ENCODE results near the gene UBE2O. TPM values are rescaled to one million over a fixed set of nuclear protein-coding genes. Genes with fewer than 3 reads are reported as not detected.

UBE2O gene
- total RNA-seq, 2 donors from 2014 or later = 17.1 to 30.3 TPM

DNA sequence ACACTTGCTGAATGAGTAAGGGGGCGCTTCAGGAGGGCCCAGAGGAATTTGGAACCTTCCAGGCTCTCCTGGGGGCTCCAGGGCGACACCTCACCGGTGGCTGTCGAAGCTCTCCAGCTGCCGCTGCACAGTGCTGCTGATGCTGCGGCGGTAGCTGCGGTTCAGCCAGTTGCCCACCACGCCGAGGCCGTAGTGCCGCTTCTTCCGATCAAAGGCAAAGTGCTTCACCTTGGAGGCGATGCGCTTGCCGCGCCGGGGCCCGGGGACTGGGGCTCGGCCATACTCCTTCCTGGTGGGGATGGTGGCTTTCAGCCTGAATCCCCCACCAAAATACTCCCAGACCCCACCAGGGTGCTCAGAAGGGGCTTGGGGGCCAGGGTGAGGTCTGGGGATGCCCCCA lies 23.8 kb upstream of the UBE2O start:
- no peaks in the 10 kb centered on the region for H3K4me1 ChIP-seq
- H3K27ac ChIP-seq = no peak overlapping the region
- ATAC-seq (no peak), DNase-seq (no peak)
- intact Hi-C loops (cut with DNase I) = no loop called here
- TF ChIP-seq POLR2A (IDR thresholded peaks at IDR 0.05) = no peak
- TF ChIP-seq, protein P1, sequence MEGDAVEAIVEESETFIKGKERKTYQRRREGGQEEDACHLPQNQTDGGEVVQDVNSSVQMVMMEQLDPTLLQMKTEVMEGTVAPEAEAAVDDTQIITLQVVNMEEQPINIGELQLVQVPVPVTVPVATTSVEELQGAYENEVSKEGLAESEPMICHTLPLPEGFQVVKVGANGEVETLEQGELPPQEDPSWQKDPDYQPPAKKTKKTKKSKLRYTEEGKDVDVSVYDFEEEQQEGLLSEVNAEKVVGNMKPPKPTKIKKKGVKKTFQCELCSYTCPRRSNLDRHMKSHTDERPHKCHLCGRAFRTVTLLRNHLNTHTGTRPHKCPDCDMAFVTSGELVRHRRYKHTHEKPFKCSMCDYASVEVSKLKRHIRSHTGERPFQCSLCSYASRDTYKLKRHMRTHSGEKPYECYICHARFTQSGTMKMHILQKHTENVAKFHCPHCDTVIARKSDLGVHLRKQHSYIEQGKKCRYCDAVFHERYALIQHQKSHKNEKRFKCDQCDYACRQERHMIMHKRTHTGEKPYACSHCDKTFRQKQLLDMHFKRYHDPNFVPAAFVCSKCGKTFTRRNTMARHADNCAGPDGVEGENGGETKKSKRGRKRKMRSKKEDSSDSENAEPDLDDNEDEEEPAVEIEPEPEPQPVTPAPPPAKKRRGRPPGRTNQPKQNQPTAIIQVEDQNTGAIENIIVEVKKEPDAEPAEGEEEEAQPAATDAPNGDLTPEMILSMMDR (IDR thresholded peaks at IDR 0.05) = no peak
- 95 to 100% methylated on average over 7 to 19 of the region's 20 CpGs for WGBS, 2 donors
- peaks cover 0 to 21% of the 10 kb centered on the region in 2 donors for H3K36me3 ChIP-seq (replicated peaks in 1 of 2; ENCODE audit: insufficient read depth in 1 of 2, low read depth in 2 of 2)
- H3K27me3 ChIP-seq = no peaks in the 10 kb centered on the region
- no peak overlapping the region for H3K4me3 ChIP-seq
- no peaks in the 10 kb centered on the region for H3K9me3 ChIP-seq

DNA sequence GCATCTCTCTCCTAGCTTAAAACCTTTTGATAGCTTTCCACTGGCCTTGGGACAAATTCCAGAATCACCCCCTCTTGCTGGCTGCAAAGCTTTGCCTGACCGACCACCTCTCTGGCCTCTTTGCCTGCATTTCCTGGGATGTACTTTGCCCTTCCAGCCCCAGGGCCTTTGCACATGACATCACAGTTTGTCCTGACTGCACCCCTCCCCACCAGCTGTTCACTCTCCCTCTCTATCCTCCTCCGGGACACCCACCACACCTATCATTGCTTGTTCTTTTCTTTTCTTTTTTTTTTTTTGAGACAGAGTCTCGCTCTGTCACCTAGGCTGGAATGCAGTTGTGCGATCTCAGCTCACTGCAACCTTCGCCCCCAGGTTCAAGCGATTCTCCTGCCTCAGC lies 22.4 kb upstream of the UBE2O start:
- H3K27ac ChIP-seq = no peak overlapping the region
- DNase-seq (no peak), ATAC-seq (no peak)
- H3K36me3 ChIP-seq (replicated peaks in 1 of 2; ENCODE audit: insufficient read depth in 1 of 2, low read depth in 2 of 2) = peaks cover 0 to 24% of the 10 kb centered on the region in 2 donors
- no peaks in the 10 kb centered on the region for H3K9me3 ChIP-seq
- no peaks in the 10 kb centered on the region for H3K4me1 ChIP-seq
- no peaks in the 10 kb centered on the region for H3K27me3 ChIP-seq
- 86 to 90% methylated on average over 6 of the region's 6 CpGs for WGBS, 2 donors
- intact Hi-C loops (cut with DNase I) = no loop called here
- H3K4me3 ChIP-seq = no peak overlapping the region
- TF ChIP-seq, protein P1 (IDR thresholded peaks at IDR 0.05) = no peak
- TF ChIP-seq POLR2A (IDR thresholded peaks at IDR 0.05) = no peak

DNA sequence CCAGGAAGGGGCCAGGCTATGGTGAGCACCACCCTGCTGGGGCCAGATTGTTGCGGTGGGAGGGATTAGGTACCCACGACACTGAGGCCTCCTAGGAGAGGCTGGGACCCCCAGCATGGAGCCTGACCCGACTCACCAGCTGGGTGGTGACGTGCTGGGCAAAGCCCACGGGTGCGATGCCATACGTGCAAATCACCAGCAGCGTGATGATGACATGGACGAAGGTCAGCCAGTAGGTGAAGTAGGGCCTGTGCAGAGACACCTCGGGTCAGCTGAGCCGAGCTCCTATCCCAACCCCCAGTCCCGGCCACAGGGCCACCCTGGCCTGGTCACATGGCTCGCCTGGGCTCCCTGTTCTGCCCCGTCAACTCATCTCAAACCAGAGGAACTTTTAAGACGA lies 21.9 kb upstream of the UBE2O start:
- H3K4me1 ChIP-seq = no peaks in the 10 kb centered on the region
- no peaks in the 10 kb centered on the region for H3K9me3 ChIP-seq
- 95 to 100% methylated on average over 6 to 14 of the region's 15 CpGs for whole genome bisulfite sequencing, 2 donors
- H3K36me3 ChIP-seq (replicated peaks in 1 of 2; ENCODE audit: insufficient read depth in 1 of 2, low read depth in 2 of 2) = peaks cover 0 to 24% of the 10 kb centered on the region in 2 donors
- no peak for DNase-seq
- no peak overlapping the region for H3K27ac ChIP-seq
- intact Hi-C loops (cut with DNase I) = no loop called here
- no peak overlapping the region for H3K4me3 ChIP-seq
- H3K27me3 ChIP-seq = no peaks in the 10 kb centered on the region
- ATAC-seq = no peak
- TF ChIP-seq POLR2A (IDR thresholded peaks at IDR 0.05) = no peak
- TF ChIP-seq, protein P1 (IDR thresholded peaks at IDR 0.05) = no peak

DNA sequence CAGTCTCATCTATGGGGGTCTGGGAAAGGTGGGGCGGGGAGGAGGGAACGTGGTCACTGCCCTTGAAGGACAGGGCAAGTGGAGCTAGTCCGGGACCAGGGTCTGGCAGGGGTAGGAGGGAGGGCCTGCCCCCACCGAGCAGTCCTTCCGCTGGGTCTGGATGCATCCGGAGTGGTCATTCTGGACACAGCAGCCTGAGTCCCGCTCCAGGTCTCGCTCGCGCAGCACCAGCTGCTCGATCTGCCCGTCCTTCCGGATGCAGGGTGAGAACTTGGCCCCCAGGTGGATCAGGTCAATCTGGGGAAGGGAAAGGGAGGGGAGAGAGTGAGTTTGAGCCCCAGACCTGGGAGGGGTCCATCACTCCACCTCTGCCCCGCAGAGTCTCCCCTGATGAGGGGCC lies 21.3 kb upstream of the UBE2O start:
- H3K27ac ChIP-seq = no peak overlapping the region
- H3K4me3 ChIP-seq = no peak overlapping the region
- ATAC-seq (no peak), DNase-seq (no peak)
- intact Hi-C loops (cut with DNase I) = no loop called here
- H3K9me3 ChIP-seq = no peaks in the 10 kb centered on the region
- H3K4me1 ChIP-seq = no peaks in the 10 kb centered on the region
- peaks cover 0 to 22% of the 10 kb centered on the region in 2 donors for H3K36me3 ChIP-seq (replicated peaks in 1 of 2; ENCODE audit: insufficient read depth in 1 of 2, low read depth in 2 of 2)
- TF ChIP-seq, protein P1 (IDR thresholded peaks at IDR 0.05) = no peak
- no peak for TF ChIP-seq POLR2A (IDR thresholded peaks at IDR 0.05)
- 92 to 99% methylated on average over 12 to 14 of the region's 14 CpGs for WGBS, 2 donors
- no peaks in the 10 kb centered on the region for H3K27me3 ChIP-seq

DNA sequence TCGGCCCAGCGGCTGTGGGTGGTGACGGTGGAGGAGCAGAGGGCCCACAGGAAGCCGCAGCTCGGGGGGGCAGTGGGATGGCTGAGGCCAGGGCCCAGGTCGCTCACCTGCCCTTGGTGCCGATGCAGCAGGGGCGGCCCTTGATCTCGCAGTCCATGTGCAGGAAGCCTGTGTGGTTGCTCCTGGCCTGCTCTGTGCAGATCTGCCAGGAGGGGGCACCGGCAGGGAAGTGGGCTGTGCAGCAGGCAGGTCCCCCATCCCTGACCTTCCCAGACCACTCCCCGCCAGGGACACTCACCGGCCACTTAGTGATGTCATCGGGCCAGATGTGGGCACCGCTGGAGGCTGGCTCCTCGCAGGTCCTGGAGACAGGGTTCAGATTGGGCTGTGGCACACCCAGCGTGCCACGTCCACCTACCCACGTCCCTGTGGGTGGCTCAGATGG lies 20.6 kb upstream of the UBE2O start:
- H3K9me3 ChIP-seq = no peaks in the 10 kb centered on the region
- no peak for DNase-seq
- no peak for ATAC-seq
- H3K27ac ChIP-seq = no peak overlapping the region
- H3K4me3 ChIP-seq = no peak overlapping the region
- no peaks in the 10 kb centered on the region for H3K4me1 ChIP-seq
- intact Hi-C loops (cut with DNase I) = no loop called here
- no peaks in the 10 kb centered on the region for H3K27me3 ChIP-seq
- TF ChIP-seq POLR2A (IDR thresholded peaks at IDR 0.05) = no peak
- TF ChIP-seq, protein P1 (IDR thresholded peaks at IDR 0.05) = peak in 2 of 7 experiments; percentile 2 to 15
- WGBS, 2 donors = 87 to 100% methylated on average over 2 to 18 of the region's 18 CpGs
- H3K36me3 ChIP-seq (replicated peaks in 1 of 2; ENCODE audit: insufficient read depth in 1 of 2, low read depth in 2 of 2) = peaks cover 0 to 20% of the 10 kb centered on the region in 2 donors

All from body of pancreas (tissue), 4 donors.